ENCODE data around the gene OSGIN1. TPM values are rescaled to one million over a fixed set of nuclear protein-coding genes. Genes with fewer than 3 reads are reported as not detected.

The OSGIN1 gene
- total and polyA plus RNA-seq, 2 of the 8 experiments (the other 6 are each of a cell fraction or from before 2014, with no cell fraction given) = 0.58 to 0.76 TPM

DNA sequence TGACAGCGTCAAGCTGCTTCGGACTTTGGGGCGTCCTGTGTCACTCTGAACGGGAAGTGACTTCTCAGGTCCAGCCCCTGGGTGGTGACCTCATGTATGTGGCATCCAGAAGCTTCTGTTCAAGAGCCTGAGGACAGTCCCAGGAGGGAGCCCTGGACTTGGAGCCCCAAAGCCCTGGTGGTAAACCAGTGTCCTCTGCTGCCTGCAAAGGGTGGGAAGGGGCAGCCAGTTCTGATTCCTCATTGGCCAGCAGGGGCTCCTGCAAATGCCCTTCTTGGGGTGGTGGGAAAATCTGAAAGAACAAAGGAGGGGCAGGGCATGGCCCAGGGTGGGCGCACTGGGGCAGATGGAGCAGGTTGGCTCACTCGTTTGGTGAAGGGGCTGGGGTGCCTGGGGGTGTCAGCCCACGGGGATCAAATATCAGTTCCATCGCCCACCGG, 1.6 kb downstream of the OSGIN1 start (continued):
- TF ChIP-seq, protein P1, sequence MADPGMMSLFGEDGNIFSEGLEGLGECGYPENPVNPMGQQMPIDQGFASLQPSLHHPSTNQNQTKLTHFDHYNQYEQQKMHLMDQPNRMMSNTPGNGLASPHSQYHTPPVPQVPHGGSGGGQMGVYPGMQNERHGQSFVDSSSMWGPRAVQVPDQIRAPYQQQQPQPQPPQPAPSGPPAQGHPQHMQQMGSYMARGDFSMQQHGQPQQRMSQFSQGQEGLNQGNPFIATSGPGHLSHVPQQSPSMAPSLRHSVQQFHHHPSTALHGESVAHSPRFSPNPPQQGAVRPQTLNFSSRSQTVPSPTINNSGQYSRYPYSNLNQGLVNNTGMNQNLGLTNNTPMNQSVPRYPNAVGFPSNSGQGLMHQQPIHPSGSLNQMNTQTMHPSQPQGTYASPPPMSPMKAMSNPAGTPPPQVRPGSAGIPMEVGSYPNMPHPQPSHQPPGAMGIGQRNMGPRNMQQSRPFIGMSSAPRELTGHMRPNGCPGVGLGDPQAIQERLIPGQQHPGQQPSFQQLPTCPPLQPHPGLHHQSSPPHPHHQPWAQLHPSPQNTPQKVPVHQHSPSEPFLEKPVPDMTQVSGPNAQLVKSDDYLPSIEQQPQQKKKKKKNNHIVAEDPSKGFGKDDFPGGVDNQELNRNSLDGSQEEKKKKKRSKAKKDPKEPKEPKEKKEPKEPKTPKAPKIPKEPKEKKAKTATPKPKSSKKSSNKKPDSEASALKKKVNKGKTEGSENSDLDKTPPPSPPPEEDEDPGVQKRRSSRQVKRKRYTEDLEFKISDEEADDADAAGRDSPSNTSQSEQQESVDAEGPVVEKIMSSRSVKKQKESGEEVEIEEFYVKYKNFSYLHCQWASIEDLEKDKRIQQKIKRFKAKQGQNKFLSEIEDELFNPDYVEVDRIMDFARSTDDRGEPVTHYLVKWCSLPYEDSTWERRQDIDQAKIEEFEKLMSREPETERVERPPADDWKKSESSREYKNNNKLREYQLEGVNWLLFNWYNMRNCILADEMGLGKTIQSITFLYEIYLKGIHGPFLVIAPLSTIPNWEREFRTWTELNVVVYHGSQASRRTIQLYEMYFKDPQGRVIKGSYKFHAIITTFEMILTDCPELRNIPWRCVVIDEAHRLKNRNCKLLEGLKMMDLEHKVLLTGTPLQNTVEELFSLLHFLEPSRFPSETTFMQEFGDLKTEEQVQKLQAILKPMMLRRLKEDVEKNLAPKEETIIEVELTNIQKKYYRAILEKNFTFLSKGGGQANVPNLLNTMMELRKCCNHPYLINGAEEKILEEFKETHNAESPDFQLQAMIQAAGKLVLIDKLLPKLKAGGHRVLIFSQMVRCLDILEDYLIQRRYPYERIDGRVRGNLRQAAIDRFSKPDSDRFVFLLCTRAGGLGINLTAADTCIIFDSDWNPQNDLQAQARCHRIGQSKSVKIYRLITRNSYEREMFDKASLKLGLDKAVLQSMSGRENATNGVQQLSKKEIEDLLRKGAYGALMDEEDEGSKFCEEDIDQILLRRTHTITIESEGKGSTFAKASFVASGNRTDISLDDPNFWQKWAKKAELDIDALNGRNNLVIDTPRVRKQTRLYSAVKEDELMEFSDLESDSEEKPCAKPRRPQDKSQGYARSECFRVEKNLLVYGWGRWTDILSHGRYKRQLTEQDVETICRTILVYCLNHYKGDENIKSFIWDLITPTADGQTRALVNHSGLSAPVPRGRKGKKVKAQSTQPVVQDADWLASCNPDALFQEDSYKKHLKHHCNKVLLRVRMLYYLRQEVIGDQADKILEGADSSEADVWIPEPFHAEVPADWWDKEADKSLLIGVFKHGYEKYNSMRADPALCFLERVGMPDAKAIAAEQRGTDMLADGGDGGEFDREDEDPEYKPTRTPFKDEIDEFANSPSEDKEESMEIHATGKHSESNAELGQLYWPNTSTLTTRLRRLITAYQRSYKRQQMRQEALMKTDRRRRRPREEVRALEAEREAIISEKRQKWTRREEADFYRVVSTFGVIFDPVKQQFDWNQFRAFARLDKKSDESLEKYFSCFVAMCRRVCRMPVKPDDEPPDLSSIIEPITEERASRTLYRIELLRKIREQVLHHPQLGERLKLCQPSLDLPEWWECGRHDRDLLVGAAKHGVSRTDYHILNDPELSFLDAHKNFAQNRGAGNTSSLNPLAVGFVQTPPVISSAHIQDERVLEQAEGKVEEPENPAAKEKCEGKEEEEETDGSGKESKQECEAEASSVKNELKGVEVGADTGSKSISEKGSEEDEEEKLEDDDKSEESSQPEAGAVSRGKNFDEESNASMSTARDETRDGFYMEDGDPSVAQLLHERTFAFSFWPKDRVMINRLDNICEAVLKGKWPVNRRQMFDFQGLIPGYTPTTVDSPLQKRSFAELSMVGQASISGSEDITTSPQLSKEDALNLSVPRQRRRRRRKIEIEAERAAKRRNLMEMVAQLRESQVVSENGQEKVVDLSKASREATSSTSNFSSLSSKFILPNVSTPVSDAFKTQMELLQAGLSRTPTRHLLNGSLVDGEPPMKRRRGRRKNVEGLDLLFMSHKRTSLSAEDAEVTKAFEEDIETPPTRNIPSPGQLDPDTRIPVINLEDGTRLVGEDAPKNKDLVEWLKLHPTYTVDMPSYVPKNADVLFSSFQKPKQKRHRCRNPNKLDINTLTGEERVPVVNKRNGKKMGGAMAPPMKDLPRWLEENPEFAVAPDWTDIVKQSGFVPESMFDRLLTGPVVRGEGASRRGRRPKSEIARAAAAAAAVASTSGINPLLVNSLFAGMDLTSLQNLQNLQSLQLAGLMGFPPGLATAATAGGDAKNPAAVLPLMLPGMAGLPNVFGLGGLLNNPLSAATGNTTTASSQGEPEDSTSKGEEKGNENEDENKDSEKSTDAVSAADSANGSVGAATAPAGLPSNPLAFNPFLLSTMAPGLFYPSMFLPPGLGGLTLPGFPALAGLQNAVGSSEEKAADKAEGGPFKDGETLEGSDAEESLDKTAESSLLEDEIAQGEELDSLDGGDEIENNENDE (IDR thresholded peaks at IDR 0.05; ENCODE audit: insufficient replicate concordance, low read length) = no peak
- TF ChIP-seq SUZ12 (IDR thresholded peaks at IDR 0.05; ENCODE audit: low read length) = no peak
- TF ChIP-seq RNF2 (IDR thresholded peaks at IDR 0.05; ENCODE audit: borderline replicate concordance, low read depth, low read length, missing control alignments, poor library complexity, severe bottlenecking) = no peak
- TF ChIP-seq, protein P2, sequence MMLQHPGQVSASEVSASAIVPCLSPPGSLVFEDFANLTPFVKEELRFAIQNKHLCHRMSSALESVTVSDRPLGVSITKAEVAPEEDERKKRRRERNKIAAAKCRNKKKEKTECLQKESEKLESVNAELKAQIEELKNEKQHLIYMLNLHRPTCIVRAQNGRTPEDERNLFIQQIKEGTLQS (IDR thresholded peaks at IDR 0.05; ENCODE audit: insufficient read depth, low read depth, low read length) = no peak
- no peak for TF ChIP-seq CHD1 (IDR thresholded peaks at IDR 0.05; ENCODE audit: low read depth, low read length)
- TF ChIP-seq RFX5 (IDR thresholded peaks at IDR 0.05; ENCODE audit: borderline replicate concordance, low read depth, low read length) = no peak
- TF ChIP-seq JUND (IDR thresholded peaks at IDR 0.05; ENCODE audit: low read length) = no peak; the same call in 1 of the 2 replicates
- TF ChIP-seq, protein P3, sequence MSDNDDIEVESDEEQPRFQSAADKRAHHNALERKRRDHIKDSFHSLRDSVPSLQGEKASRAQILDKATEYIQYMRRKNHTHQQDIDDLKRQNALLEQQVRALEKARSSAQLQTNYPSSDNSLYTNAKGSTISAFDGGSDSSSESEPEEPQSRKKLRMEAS (IDR thresholded peaks at IDR 0.05) = no peak
- TF ChIP-seq CBX5 (IDR thresholded peaks at IDR 0.05; ENCODE audit: low read depth, low read length) = no peak
- TF ChIP-seq SIX5 (IDR thresholded peaks at IDR 0.05; ENCODE audit: low read depth, low read length) = no peak

Measured in H1 (cell line).